ENCODE measurements around the gene GRID2. TPM values are rescaled to one million over a fixed set of nuclear protein-coding genes. Genes with fewer than 3 reads are reported as not detected.
"Not testable (repeated sequence)": the region's sequence is repeated elsewhere in the genome, so short reads cannot be mapped to it uniquely, and the experiment has no call there.

The GRID2 gene
- total RNA-seq, 2 experiments from 2014 or later: not detected

- Mint-ChIP-seq H3K27me3 (no peaks in the 10 kb centered on the region), H3K4me1 (no peaks in the 10 kb centered on the region), H3K36me3 (no peaks in the 10 kb centered on the region), H3K27ac (no peak overlapping the region), H3K4me3 (no peak overlapping the region), H3K9me3 (no peaks in the 10 kb centered on the region)
- no peak for DNase-seq
Measured at GRCh38 chr4:92344216-92344615, 40.5 kb downstream of the GRID2 start.

- no peak for DNase-seq
- Mint-ChIP-seq H3K36me3 (no peaks in the 10 kb centered on the region), H3K4me1 (no peaks in the 10 kb centered on the region), H3K9me3 (no peaks in the 10 kb centered on the region), H3K4me3 (no peak overlapping the region), H3K27me3 (no peaks in the 10 kb centered on the region), H3K27ac (no peak overlapping the region)
Measured at GRCh38 chr4:92346289-92346688, 42.5 kb downstream of the GRID2 start.

- Mint-ChIP-seq H3K4me1 (no peaks in the 10 kb centered on the region), H3K27ac (no peak overlapping the region), H3K4me3 (no peak overlapping the region), H3K36me3 (no peaks in the 10 kb centered on the region), H3K27me3 (no peaks in the 10 kb centered on the region), H3K9me3 (peaks cover 4% of the 10 kb centered on the region)
- no peak for DNase-seq
Measured at GRCh38 chr4:92357966-92358365, 54.2 kb downstream of the GRID2 start.

GRCh38 chr4:92359491-92359890 lies 55.7 kb downstream of the GRID2 start:
- Mint-ChIP-seq H3K9me3 (peaks cover 4% of the 10 kb centered on the region), H3K4me3 (no peak overlapping the region), H3K36me3 (no peaks in the 10 kb centered on the region), H3K27ac (no peak overlapping the region), H3K27me3 (no peaks in the 10 kb centered on the region), H3K4me1 (no peaks in the 10 kb centered on the region)
- DNase-seq: no peak

- Mint-ChIP-seq H3K27me3 (no peaks in the 10 kb centered on the region), H3K4me1 (no peaks in the 10 kb centered on the region), H3K36me3 (no peaks in the 10 kb centered on the region), H3K9me3 (peaks cover 1% of the 10 kb centered on the region), H3K4me3 (no peak overlapping the region), H3K27ac (no peak overlapping the region)
- no peak for DNase-seq
Measured at GRCh38 chr4:92362028-92362427, 58.3 kb downstream of the GRID2 start.

GRCh38 chr4:92368653-92369052 lies 64.9 kb downstream of the GRID2 start:
- DNase-seq: no peak
- no peaks in the 10 kb centered on the region for H3K36me3 Mint-ChIP-seq
- no peaks in the 10 kb centered on the region for H3K27me3 Mint-ChIP-seq
- H3K4me3 Mint-ChIP-seq: no peak overlapping the region
- H3K4me1 Mint-ChIP-seq: no peaks in the 10 kb centered on the region
- H3K27ac Mint-ChIP-seq: no peak overlapping the region
- no peaks in the 10 kb centered on the region for H3K9me3 Mint-ChIP-seq

- no peak overlapping the region for H3K4me3 Mint-ChIP-seq
- no peak overlapping the region for H3K27ac Mint-ChIP-seq
- H3K4me1 Mint-ChIP-seq: no peaks in the 10 kb centered on the region
- DNase-seq: no peak
- H3K27me3 Mint-ChIP-seq: no peaks in the 10 kb centered on the region
- no peaks in the 10 kb centered on the region for H3K36me3 Mint-ChIP-seq
- H3K9me3 Mint-ChIP-seq: peaks cover 6% of the 10 kb centered on the region
Measured at GRCh38 chr4:92381616-92382015, 77.8 kb downstream of the GRID2 start.

GRCh38 chr4:92382128-92382527 lies 78.4 kb downstream of the GRID2 start:
- no peak for DNase-seq
- Mint-ChIP-seq H3K36me3 (no peaks in the 10 kb centered on the region), H3K9me3 (peaks cover 5% of the 10 kb centered on the region), H3K4me3 (no peak overlapping the region), H3K27ac (no peak overlapping the region), H3K27me3 (no peaks in the 10 kb centered on the region), H3K4me1 (no peaks in the 10 kb centered on the region)

GRCh38 chr4:92387459-92388069 lies 83.8 kb downstream of the GRID2 start:
- no peak overlapping the region for H3K27ac Mint-ChIP-seq
- H3K9me3 Mint-ChIP-seq: no peaks in the 10 kb centered on the region
- no peaks in the 10 kb centered on the region for H3K36me3 Mint-ChIP-seq
- H3K27me3 Mint-ChIP-seq: no peaks in the 10 kb centered on the region
- H3K4me1 Mint-ChIP-seq: no peaks in the 10 kb centered on the region
- H3K4me3 Mint-ChIP-seq: no peak overlapping the region
- no peak for DNase-seq

- Mint-ChIP-seq H3K27me3 (no peaks in the 10 kb centered on the region), H3K9me3 (no peaks in the 10 kb centered on the region), H3K36me3 (no peaks in the 10 kb centered on the region), H3K4me3 (no peak overlapping the region), H3K27ac (no peak overlapping the region), H3K4me1 (no peaks in the 10 kb centered on the region)
- no peak for DNase-seq
Measured at GRCh38 chr4:92399032-92399431, 95.3 kb downstream of the GRID2 start.

- H3K27me3 Mint-ChIP-seq, DNase-seq, H3K36me3 Mint-ChIP-seq, H3K4me3 Mint-ChIP-seq, H3K27ac Mint-ChIP-seq, H3K9me3 Mint-ChIP-seq, H3K4me1 Mint-ChIP-seq: not testable (repeated sequence)
Measured at GRCh38 chr4:92403525-92403924, 99.8 kb downstream of the GRID2 start.

- H3K9me3 Mint-ChIP-seq: peaks cover 1% of the 10 kb centered on the region
- DNase-seq: no peak
- no peak overlapping the region for H3K27ac Mint-ChIP-seq
- no peak overlapping the region for H3K4me3 Mint-ChIP-seq
- no peaks in the 10 kb centered on the region for H3K4me1 Mint-ChIP-seq
- no peaks in the 10 kb centered on the region for H3K36me3 Mint-ChIP-seq
- no peaks in the 10 kb centered on the region for H3K27me3 Mint-ChIP-seq
Measured at GRCh38 chr4:92406488-92406887, 102.7 kb downstream of the GRID2 start.

- Mint-ChIP-seq H3K27me3 (no peaks in the 10 kb centered on the region), H3K4me1 (no peaks in the 10 kb centered on the region), H3K4me3 (no peak overlapping the region), H3K9me3 (peaks cover 2% of the 10 kb centered on the region), H3K36me3 (no peaks in the 10 kb centered on the region), H3K27ac (no peak overlapping the region)
- no peak for DNase-seq
Measured at GRCh38 chr4:92421920-92422319, 118.2 kb downstream of the GRID2 start.

GRCh38 chr4:92433272-92433758 lies 129.5 kb downstream of the GRID2 start:
- no peak for DNase-seq
- Mint-ChIP-seq H3K27me3 (no peaks in the 10 kb centered on the region), H3K36me3 (no peaks in the 10 kb centered on the region), H3K4me1 (no peaks in the 10 kb centered on the region), H3K4me3 (no peak overlapping the region), H3K9me3 (peaks cover 3% of the 10 kb centered on the region), H3K27ac (no peak overlapping the region)

- H3K4me1 Mint-ChIP-seq, H3K4me3 Mint-ChIP-seq, DNase-seq, H3K9me3 Mint-ChIP-seq, H3K36me3 Mint-ChIP-seq, H3K27ac Mint-ChIP-seq, H3K27me3 Mint-ChIP-seq: not testable (repeated sequence)
Measured at GRCh38 chr4:92438722-92439121, 135.0 kb downstream of the GRID2 start.

GRCh38 chr4:92442131-92442530 lies 138.4 kb downstream of the GRID2 start:
- not testable (repeated sequence) for DNase-seq, H3K4me1 Mint-ChIP-seq, H3K36me3 Mint-ChIP-seq, H3K9me3 Mint-ChIP-seq, H3K27me3 Mint-ChIP-seq, H3K27ac Mint-ChIP-seq, H3K4me3 Mint-ChIP-seq

All from activated naive CD8-positive, alpha-beta T cell treated with anti-CD3 and anti-CD28 coated beads for 36 hours (primary cell).